ENCODE results near the gene SOCS6. TPM values are rescaled to one million over a fixed set of nuclear protein-coding genes. Genes with fewer than 3 reads are reported as not detected.

The SOCS6 gene
- polyA plus RNA-seq, 3 donors from 2014 or later: 1.4 to 2.8 TPM; not detected in 1

DNA sequence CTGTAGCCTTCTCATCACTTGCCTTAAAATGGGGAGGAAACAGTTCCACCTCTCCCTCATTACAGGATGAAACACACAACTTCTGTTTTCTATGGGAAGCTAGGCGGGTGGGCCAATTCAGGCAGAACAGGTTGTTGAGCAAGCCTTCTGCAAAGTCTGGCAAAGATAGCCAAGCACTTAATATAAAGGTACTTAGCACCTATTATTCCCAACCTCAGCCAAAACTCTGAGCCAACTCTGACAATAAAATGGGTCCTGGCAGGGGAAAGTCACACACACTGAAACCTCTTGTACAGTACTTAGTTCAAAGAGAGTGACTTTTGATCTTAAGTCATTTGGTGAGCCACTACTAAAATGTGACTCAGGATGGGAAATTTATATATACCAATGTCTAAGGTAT is 15.8 kb upstream of the SOCS6 start:
- no peak overlapping the region for H3K4me3 Mint-ChIP-seq
- peaks cover 3 to 10% (median 4%) of the 10 kb centered on the region in 3 donors for H3K27me3 Mint-ChIP-seq (ENCODE audit: low read depth in 3 of 3)
- no peak overlapping the region for H3K27ac Mint-ChIP-seq
- no peaks in the 10 kb centered on the region for H3K4me1 Mint-ChIP-seq
- DNase-seq: no peak
- peaks cover 13 to 29% (median 18%) of the 10 kb centered on the region in 6 donors for H3K9me3 Mint-ChIP-seq
- H3K36me3 Mint-ChIP-seq: peaks cover 0 to 10% (median 10%) of the 10 kb centered on the region in 3 donors

DNA sequence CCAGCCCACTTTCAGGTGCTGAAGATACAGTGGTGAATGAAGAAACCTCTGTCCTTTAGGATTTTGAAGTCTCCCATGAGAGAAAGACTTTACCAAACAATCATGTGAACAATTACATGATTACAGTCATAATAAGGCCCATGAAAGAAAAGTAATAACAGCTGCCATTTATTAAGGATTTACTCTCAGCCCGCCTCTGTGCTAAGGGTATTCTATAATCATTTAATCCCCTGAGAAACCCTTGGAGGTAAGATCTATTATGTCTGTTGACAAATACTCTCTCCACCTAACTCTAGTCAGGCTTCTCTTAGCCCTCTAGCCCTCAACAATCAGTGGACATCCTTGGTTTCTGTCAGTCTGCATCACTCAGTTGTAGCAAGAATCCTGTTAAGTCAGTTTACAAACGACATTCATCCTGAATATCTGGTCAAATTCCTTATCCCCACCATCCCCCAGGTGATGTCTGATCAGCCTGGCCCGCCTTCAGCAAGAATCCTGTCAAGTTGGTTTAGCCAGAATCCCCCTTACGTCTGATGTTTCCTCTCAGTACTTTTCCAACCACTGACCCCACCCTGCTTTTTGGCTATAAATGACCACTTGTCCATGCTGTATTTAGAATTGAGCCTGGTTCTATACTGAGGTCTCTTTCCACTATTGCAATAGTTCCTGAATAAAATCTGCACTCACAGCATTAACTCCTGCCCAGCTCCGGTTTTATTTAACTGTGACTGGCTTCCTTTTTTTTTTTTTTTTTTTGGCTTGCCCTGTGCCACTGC is 12.2 kb upstream of the SOCS6 start:
- Mint-ChIP-seq H3K9me3 (peaks cover 4 to 20% (median 13%) of the 10 kb centered on the region in 6 donors), H3K27ac (no peak overlapping the region)

DNA sequence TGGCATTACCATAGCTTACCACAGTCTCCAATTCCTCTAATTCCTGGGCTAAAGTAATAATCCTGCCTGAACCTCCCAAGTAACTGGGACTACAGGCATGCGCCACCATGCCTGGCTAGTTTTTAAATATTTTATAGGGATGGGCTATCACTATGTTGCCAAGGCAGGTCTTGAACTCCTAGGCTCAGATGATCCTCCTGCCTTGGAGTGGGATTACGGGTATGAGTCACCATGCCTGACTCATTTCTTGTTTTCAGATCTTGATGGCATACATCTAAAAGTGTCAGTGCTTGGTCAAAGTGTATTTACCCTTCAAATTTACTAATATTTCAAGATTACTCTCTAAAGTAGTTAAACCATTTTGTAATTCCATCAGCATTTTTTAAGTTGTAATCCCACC is 9.4 kb upstream of the SOCS6 start:
- Mint-ChIP-seq H3K36me3 (peaks cover 0 to 4% (median 0%) of the 10 kb centered on the region in 3 donors), H3K9me3 (peaks cover 0 to 3% (median 0%) of the 10 kb centered on the region in 6 donors), H3K4me3 (no peak overlapping the region), H3K27ac (no peak overlapping the region), H3K27me3 (ENCODE audit: low read depth in 3 of 3) (peaks cover 0 to 3% (median 2%) of the 10 kb centered on the region in 3 donors), H3K4me1 (no peaks in the 10 kb centered on the region)
- no peak for DNase-seq

More for the DNA sequence above, 12.2 kb upstream of the SOCS6 start:
- Mint-ChIP-seq H3K27me3 (ENCODE audit: low read depth in 3 of 3) (peaks cover 4 to 5% (median 5%) of the 10 kb centered on the region in 3 donors), H3K4me3 (no peak overlapping the region), H3K36me3 (peaks cover 4 to 10% (median 8%) of the 10 kb centered on the region in 3 donors), H3K4me1 (no peaks in the 10 kb centered on the region)
- no peak for DNase-seq

DNA sequence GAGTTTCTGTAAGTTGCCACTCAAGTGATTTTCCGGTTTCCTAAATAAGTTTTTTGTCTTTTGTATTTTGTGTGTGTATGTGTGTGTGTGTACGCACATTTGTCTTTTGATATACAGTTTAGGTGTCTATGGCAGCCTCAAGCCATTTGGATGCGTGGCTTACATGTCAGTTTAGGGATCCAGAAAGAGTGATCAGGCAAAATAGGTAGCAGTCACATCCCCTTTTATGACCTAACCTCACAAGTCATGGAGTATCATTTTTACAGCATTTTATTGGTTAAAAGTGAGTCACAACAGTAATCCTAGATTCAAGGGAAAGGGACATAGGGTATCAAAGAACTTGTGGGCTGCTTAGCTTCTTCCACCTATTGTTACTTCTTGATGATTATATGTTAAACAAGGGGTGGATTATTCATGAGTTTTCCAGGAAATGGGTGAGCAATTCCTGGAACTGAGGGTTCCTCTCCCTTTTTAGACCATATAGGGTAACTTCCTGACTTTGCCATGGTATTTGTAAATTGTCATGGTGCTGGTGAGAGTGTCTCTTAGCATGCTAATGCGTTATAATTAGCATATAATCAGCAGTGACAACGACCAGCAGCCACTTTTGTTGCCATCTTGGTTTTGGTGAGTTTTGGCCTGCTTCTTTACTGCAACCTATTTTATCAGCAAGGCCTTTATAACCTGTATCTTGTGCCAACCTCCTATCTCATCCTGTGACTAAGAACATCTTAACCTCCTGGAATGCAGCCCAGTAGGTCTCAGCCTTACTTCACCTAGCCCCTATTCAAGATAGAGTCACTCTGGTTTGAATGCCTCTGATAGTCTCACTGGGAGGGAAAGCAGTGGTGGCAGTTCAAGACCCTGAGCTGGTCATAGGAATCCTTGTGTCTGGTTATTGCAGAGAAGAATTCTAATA is 8.6 kb upstream of the SOCS6 start:
- H3K4me3 Mint-ChIP-seq: no peak overlapping the region
- no peak overlapping the region for H3K27ac Mint-ChIP-seq

DNA sequence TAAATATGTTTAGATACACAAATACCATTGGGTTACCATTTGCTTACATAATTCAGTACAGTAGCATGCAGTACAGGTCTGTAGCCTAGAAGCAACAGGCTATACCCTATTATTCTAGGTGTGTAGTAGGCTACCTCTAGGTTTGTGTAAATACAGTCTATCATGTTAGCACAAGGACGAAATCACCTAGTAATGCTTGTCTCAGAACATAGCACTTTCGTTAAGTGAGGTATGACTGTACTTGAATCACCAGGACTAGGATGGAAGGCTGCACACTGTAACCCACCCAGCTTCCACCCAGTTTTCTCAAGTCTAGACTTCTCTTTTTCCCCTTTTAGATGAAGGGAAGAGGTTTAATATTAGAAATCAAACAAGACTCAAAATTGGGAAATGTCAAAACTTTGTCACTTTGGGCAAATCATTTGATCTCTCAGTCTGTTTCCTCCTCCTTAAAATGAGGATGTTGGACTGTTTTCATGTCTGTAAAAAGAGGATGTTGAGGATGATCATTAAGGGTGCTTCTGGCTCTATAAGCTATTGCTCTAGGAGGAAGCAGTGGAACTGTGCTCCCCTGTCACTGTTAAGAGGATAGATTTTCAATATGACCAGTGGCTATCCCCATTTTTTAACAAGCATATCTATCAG is 3.7 kb upstream of the SOCS6 start:
- Mint-ChIP-seq H3K9me3 (no peaks in the 10 kb centered on the region), H3K4me3 (no peak overlapping the region), H3K27me3 (ENCODE audit: low read depth in 3 of 3) (peaks cover 0 to 4% (median 2%) of the 10 kb centered on the region in 3 donors), H3K4me1 (peaks cover 5 to 6% of the 10 kb centered on the region in 2 donors), H3K36me3 (peaks cover 0 to 4% (median 0%) of the 10 kb centered on the region in 3 donors), H3K27ac (no peak overlapping the region)
- no peak for DNase-seq

More for the DNA sequence above, 8.6 kb upstream of the SOCS6 start:
- no peak for DNase-seq
- peaks cover 0 to 3% (median 2%) of the 10 kb centered on the region in 3 donors for H3K27me3 Mint-ChIP-seq (ENCODE audit: low read depth in 3 of 3)
- H3K9me3 Mint-ChIP-seq: no peaks in the 10 kb centered on the region
- peaks cover 0 to 4% (median 0%) of the 10 kb centered on the region in 3 donors for H3K36me3 Mint-ChIP-seq
- no peaks in the 10 kb centered on the region for H3K4me1 Mint-ChIP-seq

DNA sequence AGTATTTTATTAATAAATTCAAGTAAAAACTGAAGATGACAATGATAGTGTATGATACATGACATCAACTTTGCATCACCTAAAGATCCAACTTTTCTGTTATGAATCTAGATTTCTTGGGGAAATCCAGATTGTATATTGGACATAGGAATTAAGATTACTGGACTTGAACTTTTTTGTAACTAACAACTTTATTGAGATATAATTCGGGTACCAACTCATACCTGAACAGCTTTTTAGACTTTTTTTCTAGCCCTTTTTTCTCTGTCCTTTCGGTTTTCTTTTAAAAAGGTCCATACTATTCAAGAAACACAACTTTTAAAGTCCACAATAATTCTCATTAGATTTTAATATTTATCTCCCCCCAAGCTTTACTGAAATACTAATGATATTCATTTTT is 1.1 kb upstream of the SOCS6 start:
- H3K27ac Mint-ChIP-seq: no peak overlapping the region
- peaks cover 3 to 8% (median 6%) of the 10 kb centered on the region in 3 donors for H3K27me3 Mint-ChIP-seq (ENCODE audit: low read depth in 3 of 3)
- no peaks in the 10 kb centered on the region for H3K9me3 Mint-ChIP-seq
- H3K4me3 Mint-ChIP-seq: peak overlapping the region; percentile 57 to 84 (median 75)
- no peaks in the 10 kb centered on the region for H3K36me3 Mint-ChIP-seq
- DNase-seq: no peak
- peaks cover 21 to 22% of the 10 kb centered on the region in 2 donors for H3K4me1 Mint-ChIP-seq

DNA sequence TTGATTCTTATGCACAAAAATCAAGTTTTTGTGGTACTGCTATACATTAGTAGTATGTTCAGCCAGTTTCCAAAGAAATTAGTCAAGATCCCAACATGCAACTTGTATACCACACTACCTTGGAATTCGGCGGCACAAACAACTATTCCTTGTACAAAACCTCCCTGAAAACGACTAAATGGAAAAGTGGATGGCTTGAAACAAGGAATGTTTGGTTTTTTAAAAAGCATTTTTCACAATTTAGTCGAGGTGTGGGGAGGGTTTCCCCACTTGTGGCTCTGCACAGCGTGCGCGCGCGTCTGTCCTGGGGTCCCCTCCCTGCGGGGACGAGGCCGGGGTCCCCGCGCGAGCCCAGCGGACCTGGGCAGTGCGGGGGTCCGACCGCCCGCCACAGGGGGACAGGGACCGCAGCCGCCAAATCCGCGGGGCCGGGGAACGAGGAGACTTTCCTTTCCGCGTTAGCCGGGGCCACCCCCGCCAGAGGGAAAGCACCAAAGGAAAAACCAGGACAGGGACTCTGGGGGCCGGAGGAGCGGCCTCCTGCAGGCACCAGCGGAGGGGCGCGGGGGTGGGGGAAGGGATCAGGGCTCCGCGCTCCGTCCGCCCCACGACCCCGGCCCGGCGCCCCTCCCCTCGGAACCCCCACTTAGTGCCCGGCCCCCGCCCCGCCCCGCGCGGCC is 534 bp upstream of the SOCS6 start:
- peaks cover 27 to 28% of the 10 kb centered on the region in 2 donors for H3K4me1 Mint-ChIP-seq
- peak overlapping the region in 3 of 6 donors; percentile 28 to 37 (median 33) for H3K27ac Mint-ChIP-seq
- no peaks in the 10 kb centered on the region for H3K36me3 Mint-ChIP-seq
- H3K9me3 Mint-ChIP-seq: no peaks in the 10 kb centered on the region
- H3K4me3 Mint-ChIP-seq: peak overlapping the region; percentile 57 to 84 (median 75)
- DNase-seq: peak; percentile 7 to 9 (median 9)
- peaks cover 3 to 8% (median 6%) of the 10 kb centered on the region in 3 donors for H3K27me3 Mint-ChIP-seq (ENCODE audit: low read depth in 3 of 3)

DNA sequence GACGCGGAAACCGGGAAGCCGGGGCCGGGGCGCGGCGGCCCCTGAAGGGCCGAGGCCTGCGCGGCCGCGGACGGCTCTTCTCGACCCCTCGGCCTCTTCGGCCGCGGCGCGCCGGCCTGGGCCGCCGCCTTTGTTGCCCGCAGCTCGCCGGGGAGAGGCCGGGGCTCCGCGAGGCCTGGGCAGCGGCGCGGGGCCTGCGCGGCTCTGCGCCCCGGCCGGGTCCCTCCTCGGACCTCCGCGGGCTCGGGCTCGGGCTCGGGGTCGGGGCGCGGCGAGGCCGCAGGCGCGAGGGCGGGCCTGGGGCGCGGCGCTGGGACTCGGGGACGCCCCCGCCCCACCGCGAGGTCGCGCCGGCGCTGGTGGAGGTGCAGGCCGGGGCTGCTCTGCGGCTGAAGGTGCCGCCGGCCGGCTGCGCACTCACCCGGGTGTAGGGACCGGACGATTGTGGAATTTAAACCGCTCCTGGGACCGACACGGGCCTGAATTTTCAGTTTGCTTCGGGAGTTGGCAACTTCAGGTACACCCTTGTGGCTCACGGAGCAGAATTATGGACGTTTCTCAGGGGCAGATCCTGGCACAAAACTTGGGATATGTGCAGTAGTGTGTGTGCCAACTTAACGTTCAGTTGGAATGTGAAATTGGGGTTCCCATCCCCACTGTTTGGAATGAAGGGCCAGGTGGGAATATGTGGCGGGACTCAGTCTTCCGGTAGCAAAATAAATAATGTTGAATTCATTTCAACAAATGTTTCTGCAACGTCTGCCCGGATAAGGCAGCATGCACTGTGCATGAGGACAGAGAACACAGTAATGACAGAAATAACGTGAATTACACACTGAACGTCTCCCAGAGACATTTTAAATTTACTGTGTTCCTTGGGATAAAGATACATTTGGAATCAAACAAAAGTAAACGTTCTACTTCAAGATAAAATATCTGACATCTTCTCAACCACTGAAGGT is 787 bp downstream of the SOCS6 start:
- H3K27me3 Mint-ChIP-seq (ENCODE audit: low read depth in 3 of 3): peaks cover 3 to 8% (median 6%) of the 10 kb centered on the region in 3 donors
- DNase-seq: peak; percentile 12 to 28 (median 24)
- H3K36me3 Mint-ChIP-seq: no peaks in the 10 kb centered on the region
- peak overlapping the region; percentile 85 to 93 (median 89) for H3K4me3 Mint-ChIP-seq
- peaks cover 30 to 31% of the 10 kb centered on the region in 2 donors for H3K4me1 Mint-ChIP-seq
- peak overlapping the region in 4 of 6 donors; percentile 51 to 86 (median 64) for H3K27ac Mint-ChIP-seq
- no peaks in the 10 kb centered on the region for H3K9me3 Mint-ChIP-seq

DNA sequence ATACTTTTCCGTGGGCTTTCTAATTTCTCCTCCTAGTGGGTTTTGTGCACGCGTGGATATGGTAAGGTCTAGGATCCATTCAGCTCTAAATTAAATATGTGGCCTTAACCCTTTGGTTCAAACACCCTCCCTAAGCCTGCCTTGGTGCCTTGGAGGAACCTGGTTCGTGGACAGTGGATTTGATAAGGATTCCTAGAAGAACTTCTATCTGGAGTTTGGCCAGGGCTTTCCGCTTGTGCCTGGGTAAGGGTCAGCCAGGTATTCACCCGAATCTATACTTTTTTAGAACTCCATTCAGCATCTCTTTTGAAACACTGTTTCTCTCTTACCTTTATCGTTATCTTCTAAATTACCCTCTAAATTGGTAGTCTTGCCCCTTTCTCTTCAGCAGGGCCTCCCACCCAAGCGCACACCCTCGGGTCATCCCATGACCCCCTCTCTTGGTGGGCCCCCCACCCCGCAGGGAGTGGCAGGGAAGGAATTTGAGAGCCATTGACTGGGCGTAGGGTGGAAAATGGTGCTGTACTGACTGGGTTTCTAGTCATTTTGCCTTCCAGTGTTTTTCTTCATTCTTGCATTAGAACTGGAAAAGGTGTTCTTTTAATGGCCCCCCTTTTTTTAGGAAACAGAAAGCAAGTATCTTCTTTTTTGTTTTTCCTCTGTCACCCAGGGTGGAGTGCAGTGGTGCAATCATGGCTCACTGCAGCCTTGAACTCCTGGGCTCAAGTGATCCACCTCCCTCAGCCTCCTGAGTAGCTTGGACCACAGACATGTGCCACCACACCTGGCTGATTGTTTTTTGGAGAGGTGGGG is 1.8 kb downstream of the SOCS6 start:
- Mint-ChIP-seq H3K4me3 (peak overlapping the region; percentile 85 to 93 (median 89)), H3K36me3 (no peaks in the 10 kb centered on the region), H3K27ac (no peak overlapping the region), H3K4me1 (peaks cover 31 to 34% of the 10 kb centered on the region in 2 donors), H3K9me3 (no peaks in the 10 kb centered on the region), H3K27me3 (ENCODE audit: low read depth in 3 of 3) (peaks cover 3 to 8% (median 6%) of the 10 kb centered on the region in 3 donors)
- DNase-seq: no peak

DNA sequence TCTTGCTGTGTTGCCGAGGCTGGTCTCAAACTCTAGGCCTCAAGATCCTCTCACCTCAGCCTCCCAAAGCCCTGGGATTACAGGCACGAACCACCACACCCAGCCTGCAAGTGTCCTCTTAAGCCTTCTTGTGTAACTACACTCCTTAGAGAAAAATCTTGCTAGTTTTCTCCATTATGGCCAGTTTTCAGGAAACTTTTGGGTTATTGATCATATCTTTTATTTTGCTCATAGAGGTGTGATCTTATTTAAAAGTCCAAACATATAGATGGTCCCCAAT is 2.4 kb downstream of the SOCS6 start:
- Mint-ChIP-seq H3K27ac (no peak overlapping the region), H3K4me3 (peak overlapping the region; percentile 85 to 93 (median 89)), H3K4me1 (peaks cover 36 to 39% of the 10 kb centered on the region in 2 donors), H3K9me3 (no peaks in the 10 kb centered on the region), H3K36me3 (no peaks in the 10 kb centered on the region), H3K27me3 (ENCODE audit: low read depth in 3 of 3) (peaks cover 3 to 8% (median 7%) of the 10 kb centered on the region in 3 donors)
- DNase-seq: no peak

DNA sequence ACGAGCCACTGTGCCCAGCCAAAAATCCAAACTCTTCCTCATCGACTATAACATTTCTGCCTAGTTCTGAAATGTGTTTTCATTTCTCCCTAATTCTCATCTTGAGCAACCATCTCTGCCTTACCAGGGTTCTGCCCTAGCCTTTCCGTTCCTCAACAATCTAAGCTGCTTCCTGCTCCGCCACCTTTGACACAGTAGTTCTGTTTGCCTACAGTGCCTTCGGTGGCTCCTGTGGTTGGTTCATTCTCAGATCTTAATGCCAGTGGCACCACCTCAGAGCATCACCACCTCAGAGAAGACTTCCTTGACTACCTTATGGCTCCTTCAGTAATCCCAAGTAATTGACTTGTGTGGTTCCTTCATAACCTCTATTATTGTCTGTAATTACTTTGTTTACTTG is 3.8 kb downstream of the SOCS6 start:
- H3K4me1 Mint-ChIP-seq: peaks cover 40 to 42% of the 10 kb centered on the region in 2 donors
- H3K9me3 Mint-ChIP-seq: no peaks in the 10 kb centered on the region
- H3K27ac Mint-ChIP-seq: peak overlapping the region in 1 of 6 donors; percentile 17
- DNase-seq: no peak
- peak overlapping the region in 1 of 5 donors; percentile 49 for H3K4me3 Mint-ChIP-seq
- H3K36me3 Mint-ChIP-seq: no peaks in the 10 kb centered on the region
- H3K27me3 Mint-ChIP-seq (ENCODE audit: low read depth in 3 of 3): peaks cover 3 to 8% (median 8%) of the 10 kb centered on the region in 3 donors
